Heart left ventricle (tissue), 16 donors: ENCODE results near the gene ARIH1. TPM values are rescaled to one million over a fixed set of nuclear protein-coding genes. Genes with fewer than 3 reads are reported as not detected.
A peak's percentile ranks its signal among the peaks of the same experiment; 100 is the strongest.

Source experiments
- ATAC-seq, 4 donors: fragments of 200-7000 bp; cut with Tn5 transposase; one replicate each; pipeline ENCODE4 v1.9.1; 2020 to 2022; ENCODE audit warnings: moderate library complexity in 4 of 4, mild to moderate bottlenecking in 3 of 4, moderate number of reproducible peaks in 1 of 4
- DNase-seq, 5 donors: peaks; one replicate each; pipeline ENCODE4 v3.0.0-alpha.2; 2020
- H3K27ac ChIP-seq, 12 donors: fragments of 200-600 bp; sonication (generic) in 4 of 12; one replicate each; pipeline versions ENCODE4 v1.5.0 to v1.8.0; 2016 to 2022; ENCODE audit warnings: mild to moderate bottlenecking in 2 of 12
- H3K27me3 ChIP-seq, 9 donors: fragments of 200-600 bp; sonication (generic) in 2 of 9; one replicate each; pipeline versions ENCODE4 v1.5.1 to v1.8.0; 2016 to 2022; ENCODE audit warnings: mild to moderate bottlenecking in 3 of 9
- H3K36me3 ChIP-seq, 9 donors: fragments of 200-600 bp; sonication (generic) in 2 of 9; one replicate each; pipeline versions ENCODE4 v1.5.0 to v1.8.0; 2018 to 2022; ENCODE audit warnings: mild to moderate bottlenecking in 2 of 9
- H3K4me1 ChIP-seq, 12 donors: fragments of 200-600 bp; sonication (generic) in 4 of 12; one replicate each; pipeline versions ENCODE4 v1.5.0 to v1.8.0; 2016 to 2022; ENCODE audit warnings: mild to moderate bottlenecking in 3 of 12
- H3K4me3 ChIP-seq, 12 donors: fragments of 200-600 bp; sonication (generic) in 4 of 12; one replicate each; pipeline versions ENCODE4 v1.5.0 to v1.8.0; 2017 to 2022; ENCODE audit warnings: mild to moderate bottlenecking in 9 of 12, moderate library complexity in 4 of 12
- H3K9me3 ChIP-seq, 12 donors: fragments of 200-600 bp; sonication (generic) in 4 of 12; one replicate each; pipeline versions ENCODE4 v1.5.0 to v1.8.0; 2016 to 2022; ENCODE audit warnings: mild to moderate bottlenecking in 1 of 12
- CTCF ChIP-seq, 12 donors: fragments of 200-600 bp; sonication (generic) in 4 of 12; IDR thresholded peaks; one replicate each; pipeline versions ENCODE4 v1.5.0 to v1.8.0; 2018 to 2022; ENCODE audit warnings: antibody characterized with exemption in 12 of 12, mild to moderate bottlenecking in 5 of 12
- POLR2A ChIP-seq, 2 donors: fragments of 450-650 bp; IDR thresholded peaks; one replicate each; pipeline ENCODE4 v1.6.1; 2017; ENCODE audit warnings: antibody characterized with exemption in 2 of 2, mild to moderate bottlenecking in 2 of 2, moderate library complexity in 2 of 2
- WGBS, 4 donors: extraction: QIAGEN DNeasy Blood & Tissue Kit in 2 of 4; methylation state at CpG; one replicate each; pipeline versions ENCODE4 v1.1.5 to v1.1.7; 2013 to 2018; 5-methylcytosine and 5-hydroxymethylcytosine counted together
- intact Hi-C, 10 donors: fragments of 100-400 bp; cut with DNase I; formaldehyde crosslinking; loops; one replicate each; pipeline versions ENCODE4 v1.11.1 to v1.14.2; 2022
- polyA plus RNA-seq, 2 donors: library from polyadenylated mRNA; stranded (reverse); fragments of 200-250 nt; gene quantifications; one replicate each; pipeline ENCODE4 v1.2.3, GENCODE V29; 2013
- total RNA-seq, 9 donors: library from RNA; depleted of rRNA in 2 of 9; stranded (reverse); fragments of >200 nt in 2 of 9; fragmentation: NEBNext Ultra II Directional in 3 of 9; extraction: Animal tissue kit (Norgen Biotek cat#: 25700) in 3 of 9; gene quantifications; one replicate each; pipeline versions ENCODE4 v1.1.0 to v1.2.4, GENCODE V29; 2016 to 2023
- donor health status: ischemic (EF 13 %, LVEDD 7.1; RV severe dilation, severe dysfunction).
- donor health status: healthy with polysubstance abuse.
- donor health status: DM: no; HTN: yes; CAD: no.
- donor health status: DM: no; HTN: no; CAD: no.
- donor health status: ischemic (EF 25% LVEDD 6.9; RV normal size, moderate dysfunction).
- donor health status: ischemic (EF 25% LVEDD 5.7; RV mildly dilated, moderate dysfunction).
- donor health status: healthy.
- donor health status: DM: yes; HTN: yes; CAD: no.
- donor health status: ischemic (EF 35%, LVEDD 5.7; RV mildly dilated, moderate dysfunction).
- donor health status: nonischemic (EF 11% LVEDD 7.7; RV severe dilation, severe dysfunction).
- donor health status: DM: yes; HTN: yes; CAD: no.
- donor health status: PGD.
- donor health status: ischemic (EF 29% LVEDD 5.4; RV normal size, mild dysfunction).
- donor health status: nonischemic (EF 23%, LVEDD 6.1; RV moderate dilation, normal function).

The ARIH1 gene
- total and polyA plus RNA-seq, 11 donors, result 25.3 to 217 (median 158) TPM

GRCh38 chr15:72489943-72490554 lies 15.9 kb downstream of the ARIH1 start:
- H3K36me3 ChIP-seq, result peaks cover 0 to 2% (median 0%) of the 10 kb centered on the region in 9 donors
- ATAC-seq (peak in 1 of 4 donors; percentile 23), DNase-seq (no peak)
- H3K4me1 ChIP-seq, result peaks cover 0 to 91% (median 68%) of the 10 kb centered on the region in 12 donors
- 81 to 90% (median 85%) methylated on average over 7 of the region's 7 CpGs for WGBS, 4 donors
- no peak overlapping the region for H3K4me3 ChIP-seq
- peaks cover 0 to under 1% (median 0%) of the 10 kb centered on the region in 12 donors for H3K9me3 ChIP-seq
- intact Hi-C loops, result no loop called here
- TF ChIP-seq CTCF (IDR thresholded peaks at IDR 0.05) (no peak), POLR2A (IDR thresholded peaks at IDR 0.05) (no peak)
- no peaks in the 10 kb centered on the region for H3K27me3 ChIP-seq
- H3K27ac ChIP-seq, result no peak overlapping the region

DNA sequence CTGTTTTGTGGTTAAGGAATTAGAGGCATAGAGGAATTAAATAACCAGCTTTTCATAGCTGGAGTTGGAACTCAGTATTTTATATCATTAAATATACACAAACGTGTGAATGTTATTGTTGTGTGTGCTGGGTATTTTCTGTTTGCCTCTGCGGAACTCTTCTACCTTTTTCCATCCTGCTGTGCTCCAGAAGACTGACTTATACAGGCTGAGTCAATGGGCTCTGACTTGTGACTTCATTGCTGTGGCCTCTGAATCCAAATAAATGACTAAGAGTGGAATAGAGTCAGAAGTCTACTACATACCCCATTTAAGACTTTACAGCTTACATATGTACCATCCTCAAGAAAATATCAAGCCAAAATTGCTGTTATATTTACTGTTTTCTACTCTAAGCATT lies 17.6 kb downstream of the ARIH1 start:
- H3K9me3 ChIP-seq, result no peaks in the 10 kb centered on the region
- intact Hi-C loops, result no loop called here
- no peak overlapping the region for H3K4me3 ChIP-seq
- peaks cover 0 to 94% (median 68%) of the 10 kb centered on the region in 12 donors for H3K4me1 ChIP-seq
- peak in 1 of 4 donors; percentile 63 for ATAC-seq
- 24 to 32% (median 29%) methylated on average over 2 of the region's 2 CpGs for WGBS, 4 donors
- H3K27me3 ChIP-seq, result no peaks in the 10 kb centered on the region
- no peaks in the 10 kb centered on the region for H3K36me3 ChIP-seq
- DNase-seq, result no peak
- no peak overlapping the region for H3K27ac ChIP-seq
- TF ChIP-seq CTCF (IDR thresholded peaks at IDR 0.05) (no peak), POLR2A (IDR thresholded peaks at IDR 0.05) (no peak)

DNA sequence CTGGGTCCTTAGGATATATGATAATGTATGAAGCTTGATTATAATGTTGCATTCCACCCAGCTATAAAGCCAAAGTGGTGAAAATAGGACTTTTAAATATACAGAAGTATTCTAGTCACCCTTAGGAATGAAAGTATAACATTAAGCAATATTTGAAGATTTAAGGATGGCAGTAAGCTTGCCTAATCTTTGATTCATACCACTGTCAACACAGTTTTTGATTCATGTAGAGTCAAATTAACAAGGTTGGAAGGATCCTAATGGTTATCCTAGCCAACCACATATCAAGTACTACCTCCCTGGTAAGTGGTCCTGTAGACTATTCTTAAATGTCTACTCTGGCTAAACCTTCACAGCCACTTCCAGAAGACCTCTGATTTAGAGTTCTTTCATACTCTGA lies 18.6 kb downstream of the ARIH1 start:
- ATAC-seq (no peak), DNase-seq (no peak)
- H3K4me1 ChIP-seq, result peaks cover 0 to 90% (median 64%) of the 10 kb centered on the region in 12 donors

DNA sequence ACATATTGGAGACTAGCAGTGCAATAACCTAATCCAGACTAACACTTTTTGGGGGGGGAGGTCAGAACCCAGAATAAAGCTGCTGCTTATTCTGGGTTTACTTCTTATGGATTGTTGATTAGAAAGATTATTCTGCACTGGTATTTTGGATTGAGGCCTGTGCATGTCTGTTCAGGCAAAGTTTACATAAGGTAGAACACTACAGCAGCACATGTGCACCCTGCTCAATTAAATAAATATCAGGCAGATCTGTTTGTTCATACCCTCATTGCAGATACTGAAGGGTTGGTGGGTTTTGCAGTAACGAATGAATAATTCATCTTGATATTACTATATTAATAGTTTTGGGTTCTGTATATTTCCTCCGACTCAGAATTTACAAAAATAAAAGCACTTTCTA lies 19.1 kb downstream of the ARIH1 start:
- no peak for ATAC-seq
- H3K4me3 ChIP-seq, result no peak overlapping the region
- H3K27ac ChIP-seq, result no peak overlapping the region
- TF ChIP-seq POLR2A (IDR thresholded peaks at IDR 0.05) (no peak), CTCF (IDR thresholded peaks at IDR 0.05) (no peak)
- intact Hi-C loops, result no loop called here
- no peaks in the 10 kb centered on the region for H3K9me3 ChIP-seq
- H3K4me1 ChIP-seq, result peaks cover 0 to 87% (median 61%) of the 10 kb centered on the region in 12 donors
- no peak for DNase-seq
- 59 to 79% (median 67%) methylated on average over 2 of the region's 2 CpGs for WGBS, 4 donors
- no peaks in the 10 kb centered on the region for H3K27me3 ChIP-seq
- H3K36me3 ChIP-seq, result no peaks in the 10 kb centered on the region

More for the DNA sequence above, 18.6 kb downstream of the ARIH1 start:
- intact Hi-C loops, result no loop called here
- no peak for TF ChIP-seq POLR2A (IDR thresholded peaks at IDR 0.05)
- H3K4me3 ChIP-seq, result no peak overlapping the region
- H3K27ac ChIP-seq, result no peak overlapping the region
- H3K9me3 ChIP-seq, result no peaks in the 10 kb centered on the region
- no peaks in the 10 kb centered on the region for H3K36me3 ChIP-seq
- no peaks in the 10 kb centered on the region for H3K27me3 ChIP-seq

DNA sequence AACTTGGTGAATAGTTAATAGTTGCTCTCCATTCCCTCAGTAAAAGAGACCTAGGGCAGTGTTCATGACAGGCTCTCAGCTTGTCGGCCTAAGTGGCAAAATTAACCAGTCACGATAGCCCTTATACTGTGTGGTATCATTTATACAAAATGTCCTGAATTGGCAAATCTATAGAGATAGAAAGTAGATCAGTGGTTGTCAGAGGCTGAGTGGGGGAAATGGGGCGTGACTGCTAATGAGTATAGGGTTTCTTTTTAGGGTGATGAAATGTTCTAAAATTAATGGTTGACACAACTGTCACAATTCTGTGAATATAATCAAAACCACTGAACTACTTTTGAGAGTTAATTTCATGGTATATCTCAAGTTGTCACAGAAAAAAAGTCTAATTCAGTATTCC lies 20.9 kb downstream of the ARIH1 start:
- peaks cover 0 to 8% (median 0%) of the 10 kb centered on the region in 9 donors for H3K36me3 ChIP-seq
- H3K27me3 ChIP-seq, result no peaks in the 10 kb centered on the region
- no peaks in the 10 kb centered on the region for H3K9me3 ChIP-seq
- H3K4me1 ChIP-seq, result peaks cover 0 to 77% (median 54%) of the 10 kb centered on the region in 12 donors
- ATAC-seq, result no peak
- TF ChIP-seq CTCF (IDR thresholded peaks at IDR 0.05) (no peak), POLR2A (IDR thresholded peaks at IDR 0.05) (no peak)
- intact Hi-C loops, result no loop called here
- DNase-seq, result no peak
- WGBS, 4 donors, result 60 to 87% (median 81%) methylated on average over 3 of the region's 3 CpGs
- no peak overlapping the region for H3K27ac ChIP-seq
- H3K4me3 ChIP-seq, result no peak overlapping the region
